SU-DHL-6 (cell line): ENCODE measurements around the gene NKX2-4.

Experiments used
- CTCF ChIP-seq: fragments of 200-600 bp; sonication (generic); IDR thresholded peaks from one replicate; pipeline ENCODE4 v1.5.1; 2017; ENCODE audit warnings: antibody characterized with exemption, mild to moderate bottlenecking, low read length, moderate library complexity; ENCODE audit not compliant: insufficient read depth, poor library complexity, severe bottlenecking
- EZH2phosphoT487 ChIP-seq: fragments of 200-600 bp; sonication (generic), shearing (Covaris generic); conservative IDR thresholded peaks from 2 replicates; pipeline ENCODE4 v1.6.1; 2018; ENCODE audit warnings: mild to moderate bottlenecking, antibody characterized with exemption, low read length, moderate library complexity, mixed read lengths

GRCh38 chr20:21355981-21356380 lies 41.3 kb downstream of the NKX2-4 start:
- no peak for TF ChIP-seq CTCF
- TF ChIP-seq EZH2phosphoT487: no peak
